Ishikawa (cell line): ENCODE results near the gene ZNF646.

ENCODE experiments used
- CEBPB ChIP-seq: IDR thresholded peaks from 2 replicates; pipeline ENCODE4 v1.6.1; 2012
- CREB1 ChIP-seq: IDR thresholded peaks from 2 replicates; pipeline ENCODE4 v1.6.1; 2012; ENCODE audit warnings: low read depth
- EGR1 ChIP-seq: IDR thresholded peaks from 2 replicates; pipeline ENCODE4 v1.6.1; 2012
- EP300 ChIP-seq: IDR thresholded peaks from 2 replicates; pipeline ENCODE4 v1.6.1; 2012; ENCODE audit warnings: borderline replicate concordance
- FOXM1 ChIP-seq: IDR thresholded peaks from 2 replicates; pipeline ENCODE4 v1.6.1; 2012; ENCODE audit warnings: low read depth, borderline replicate concordance
- NFIC ChIP-seq: IDR thresholded peaks from 2 replicates; pipeline ENCODE4 v1.6.1; 2012
- RAD21 ChIP-seq: IDR thresholded peaks from 2 replicates; pipeline ENCODE4 v1.6.1; 2012; ENCODE audit warnings: low read depth
- TAF1 ChIP-seq: IDR thresholded peaks from 2 replicates; pipeline ENCODE4 v1.6.1; 2012; ENCODE audit warnings: low read depth, mild to moderate bottlenecking
- TCF12 ChIP-seq: IDR thresholded peaks from 2 replicates; pipeline ENCODE4 v1.6.1; 2012; ENCODE audit warnings: low read depth
- TEAD4 ChIP-seq: IDR thresholded peaks from 2 replicates; pipeline ENCODE4 v1.6.1; 2012
- YY1 ChIP-seq: IDR thresholded peaks from 2 replicates; pipeline ENCODE4 v1.6.1; 2012; ENCODE audit warnings: low read depth
- ZBTB7A ChIP-seq: IDR thresholded peaks from 2 replicates; pipeline ENCODE4 v1.6.1; 2012; ENCODE audit warnings: low read depth
- TF ChIP-seq, protein P1 (sequence below): IDR thresholded peaks from 2 replicates; pipeline ENCODE4 v1.6.1; 2012
- TF ChIP-seq, protein P2 (sequence below): IDR thresholded peaks from 2 replicates; pipeline ENCODE4 v1.6.1; 2012
- TF ChIP-seq, protein P3 (sequence below): IDR thresholded peaks from 2 replicates; pipeline ENCODE4 v1.6.1; 2012; ENCODE audit warnings: low read depth, mild to moderate bottlenecking

Gene ZNF646

DNA sequence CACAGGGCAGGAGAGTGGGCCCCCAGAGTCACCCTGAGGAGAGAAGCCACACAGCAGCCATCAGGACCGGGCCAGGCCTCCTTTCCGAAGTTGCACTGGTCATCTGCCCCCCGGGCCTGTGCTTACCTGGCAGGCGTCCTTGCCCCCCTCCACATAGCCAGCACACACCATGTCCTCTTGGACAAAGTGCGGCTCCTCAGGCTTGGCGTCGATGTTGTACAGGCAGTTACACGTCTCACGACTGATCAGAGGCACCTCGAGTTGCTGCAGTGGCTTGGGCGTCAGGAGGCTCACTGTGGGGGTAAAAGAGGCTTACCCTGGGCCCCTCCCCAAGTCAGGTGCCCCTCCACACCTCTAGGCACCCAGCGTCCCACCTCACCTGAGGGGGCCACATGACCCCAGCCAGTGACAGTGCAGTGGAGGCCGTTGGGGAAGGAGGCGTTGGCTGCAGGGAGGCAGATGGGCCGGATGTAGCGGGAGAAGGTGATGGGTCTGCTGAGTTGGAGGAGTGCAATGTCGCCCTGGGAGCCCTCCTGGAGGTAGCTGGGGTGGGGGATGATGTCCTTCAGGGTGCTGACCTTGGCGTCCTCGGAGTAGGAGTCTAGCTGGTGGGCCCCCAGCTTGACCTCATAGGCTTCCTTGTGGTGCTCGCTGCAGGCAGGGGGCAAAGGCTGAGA is 58.2 kb downstream of the ZNF646 start:
- TF ChIP-seq EGR1 = no peak
- TF ChIP-seq, protein P1, sequence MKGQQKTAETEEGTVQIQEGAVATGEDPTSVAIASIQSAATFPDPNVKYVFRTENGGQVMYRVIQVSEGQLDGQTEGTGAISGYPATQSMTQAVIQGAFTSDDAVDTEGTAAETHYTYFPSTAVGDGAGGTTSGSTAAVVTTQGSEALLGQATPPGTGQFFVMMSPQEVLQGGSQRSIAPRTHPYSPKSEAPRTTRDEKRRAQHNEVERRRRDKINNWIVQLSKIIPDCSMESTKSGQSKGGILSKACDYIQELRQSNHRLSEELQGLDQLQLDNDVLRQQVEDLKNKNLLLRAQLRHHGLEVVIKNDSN = no peak
- no peak for TF ChIP-seq CEBPB
- TF ChIP-seq RAD21 = no peak
- TF ChIP-seq, protein P2, sequence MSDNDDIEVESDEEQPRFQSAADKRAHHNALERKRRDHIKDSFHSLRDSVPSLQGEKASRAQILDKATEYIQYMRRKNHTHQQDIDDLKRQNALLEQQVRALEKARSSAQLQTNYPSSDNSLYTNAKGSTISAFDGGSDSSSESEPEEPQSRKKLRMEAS = no peak
- no peak for TF ChIP-seq YY1
- no peak for TF ChIP-seq CREB1
- no peak for TF ChIP-seq TEAD4
- TF ChIP-seq, protein P3, sequence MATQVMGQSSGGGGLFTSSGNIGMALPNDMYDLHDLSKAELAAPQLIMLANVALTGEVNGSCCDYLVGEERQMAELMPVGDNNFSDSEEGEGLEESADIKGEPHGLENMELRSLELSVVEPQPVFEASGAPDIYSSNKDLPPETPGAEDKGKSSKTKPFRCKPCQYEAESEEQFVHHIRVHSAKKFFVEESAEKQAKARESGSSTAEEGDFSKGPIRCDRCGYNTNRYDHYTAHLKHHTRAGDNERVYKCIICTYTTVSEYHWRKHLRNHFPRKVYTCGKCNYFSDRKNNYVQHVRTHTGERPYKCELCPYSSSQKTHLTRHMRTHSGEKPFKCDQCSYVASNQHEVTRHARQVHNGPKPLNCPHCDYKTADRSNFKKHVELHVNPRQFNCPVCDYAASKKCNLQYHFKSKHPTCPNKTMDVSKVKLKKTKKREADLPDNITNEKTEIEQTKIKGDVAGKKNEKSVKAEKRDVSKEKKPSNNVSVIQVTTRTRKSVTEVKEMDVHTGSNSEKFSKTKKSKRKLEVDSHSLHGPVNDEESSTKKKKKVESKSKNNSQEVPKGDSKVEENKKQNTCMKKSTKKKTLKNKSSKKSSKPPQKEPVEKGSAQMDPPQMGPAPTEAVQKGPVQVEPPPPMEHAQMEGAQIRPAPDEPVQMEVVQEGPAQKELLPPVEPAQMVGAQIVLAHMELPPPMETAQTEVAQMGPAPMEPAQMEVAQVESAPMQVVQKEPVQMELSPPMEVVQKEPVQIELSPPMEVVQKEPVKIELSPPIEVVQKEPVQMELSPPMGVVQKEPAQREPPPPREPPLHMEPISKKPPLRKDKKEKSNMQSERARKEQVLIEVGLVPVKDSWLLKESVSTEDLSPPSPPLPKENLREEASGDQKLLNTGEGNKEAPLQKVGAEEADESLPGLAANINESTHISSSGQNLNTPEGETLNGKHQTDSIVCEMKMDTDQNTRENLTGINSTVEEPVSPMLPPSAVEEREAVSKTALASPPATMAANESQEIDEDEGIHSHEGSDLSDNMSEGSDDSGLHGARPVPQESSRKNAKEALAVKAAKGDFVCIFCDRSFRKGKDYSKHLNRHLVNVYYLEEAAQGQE = no peak
- TF ChIP-seq TAF1 = no peak
- TF ChIP-seq NFIC = no peak
- TF ChIP-seq FOXM1 = no peak
- no peak for TF ChIP-seq TCF12
- no peak for TF ChIP-seq EP300
- TF ChIP-seq ZBTB7A = no peak

DNA sequence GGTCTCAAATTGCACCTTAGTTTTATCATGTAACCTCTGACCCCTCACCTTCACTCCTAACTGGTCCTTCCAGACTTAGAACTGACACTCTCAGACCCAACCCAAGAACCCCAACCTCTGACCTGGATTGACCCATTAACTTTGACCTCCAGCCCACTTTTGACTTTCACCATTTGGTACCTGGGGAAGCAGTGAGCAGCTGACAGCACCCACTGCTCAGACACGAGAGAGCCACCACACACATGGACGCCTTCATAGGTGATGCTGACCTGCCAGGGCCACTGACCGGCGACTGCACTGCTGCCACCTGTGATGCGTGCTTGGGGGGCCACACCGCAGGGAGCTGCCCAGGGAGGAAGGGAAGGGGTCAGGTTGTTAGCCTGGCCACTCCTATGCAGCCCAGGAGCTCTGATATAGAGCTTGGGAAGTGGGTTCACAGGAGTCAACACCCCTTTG is 58.9 kb downstream of the ZNF646 start:
- TF ChIP-seq, protein P3 = no peak
- TF ChIP-seq CREB1 = no peak
- no peak for TF ChIP-seq ZBTB7A
- TF ChIP-seq, protein P2 = no peak
- TF ChIP-seq TAF1 = no peak
- TF ChIP-seq YY1 = no peak
